Fibroblast of skin of left biceps (primary cell): ENCODE measurements around the gene GJB2.

Experiments used
- DNase-seq, 2 experiments: peaks; one replicate each; pipeline ENCODE4 v3.0.0-alpha.2; 2013; ENCODE audit warnings: low read depth in 2 of 2

The GJB2 gene

GRCh38 chr13:20192836-20193161 lies at the start of gene GJB2:
GJB2 (minus strand) TSS chr13:20192938; CDS start chr13:20189581, 3,357 bp downstream.
- no peak for DNase-seq

DNA sequence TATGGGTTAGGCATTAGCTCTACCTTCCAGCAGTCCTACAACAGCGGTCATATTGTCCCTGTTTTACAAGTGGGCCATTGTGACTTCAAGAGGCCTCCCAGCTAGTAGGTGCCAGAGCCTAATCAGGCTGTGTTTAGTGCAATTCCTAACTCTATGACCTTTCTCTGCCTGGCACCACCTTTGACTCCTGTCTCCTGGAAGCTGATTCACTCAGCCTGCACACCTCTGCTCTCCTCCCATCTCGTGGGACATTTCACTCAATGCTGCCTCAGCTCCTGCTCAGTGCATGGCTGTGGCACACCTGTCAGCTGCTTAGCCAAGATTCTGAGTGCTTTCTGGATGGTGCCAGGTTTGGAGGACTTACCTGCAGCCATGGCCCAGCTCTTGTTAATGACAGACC lies 48.9 kb upstream of the GJB2 start:
- DNase-seq = no peak

DNA sequence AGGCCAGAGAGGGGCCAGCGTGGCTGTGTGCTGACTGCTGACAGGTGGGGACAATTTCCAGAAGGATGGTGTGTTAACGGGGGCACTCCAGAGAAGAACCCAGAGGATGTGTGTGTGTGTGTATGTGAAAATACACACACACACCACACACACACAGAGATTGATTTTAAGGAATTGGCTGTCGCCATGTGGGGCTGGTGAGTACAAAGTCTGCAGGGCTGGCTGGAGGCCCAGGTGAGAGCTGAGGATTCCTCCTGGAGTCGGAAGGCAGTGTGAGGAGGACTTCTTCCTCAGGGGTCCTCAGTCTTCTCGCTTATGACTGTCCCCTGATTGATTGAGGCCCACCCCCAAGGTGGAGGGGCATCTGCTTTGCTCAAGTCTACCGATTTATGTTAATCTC lies 47.0 kb upstream of the GJB2 start:
- DNase-seq = no peak

DNA sequence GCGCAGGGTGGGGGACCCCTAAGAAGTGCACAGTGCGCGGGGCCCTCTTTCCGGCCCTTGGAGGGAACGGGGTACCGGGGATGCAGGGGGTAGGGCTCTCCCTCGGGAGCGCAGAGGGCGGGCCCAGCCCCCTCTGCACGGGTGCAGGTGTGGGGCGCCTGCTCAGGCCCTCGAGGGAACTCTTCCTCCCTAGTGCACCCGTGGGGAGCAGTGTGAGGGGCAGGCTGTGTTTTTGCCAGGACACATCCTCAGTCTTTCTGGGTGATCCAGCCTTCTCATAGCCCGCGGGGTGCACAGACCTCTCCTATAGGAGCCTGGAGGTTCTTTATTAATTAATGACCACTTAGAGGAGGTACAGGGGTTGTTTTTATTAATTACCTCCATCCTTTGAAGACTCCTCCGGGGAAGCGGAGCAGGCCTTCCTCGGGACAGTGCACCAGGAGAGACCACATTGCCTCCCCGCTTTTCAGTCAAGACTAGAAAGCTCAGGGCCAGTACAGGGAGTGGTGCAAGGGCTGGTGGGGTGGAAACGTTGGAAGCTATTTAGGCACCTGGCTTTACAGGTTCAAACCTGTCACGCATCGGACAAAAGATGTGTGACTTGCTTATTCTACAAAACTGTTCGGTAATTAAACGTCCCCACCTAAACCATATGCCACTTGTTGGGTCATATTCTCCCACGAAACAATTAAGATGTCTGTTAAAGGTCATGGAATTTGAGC lies 40.0 kb upstream of the GJB2 start:
- DNase-seq = no peak

GRCh38 chr13:20231839-20232555 lies 39.3 kb upstream of the GJB2 start, which contains the start of gene GJB6:
GJB6 (minus strand) TSS chr13:20232319; CDS start chr13:20223480, 8,839 bp downstream.
- no peak for DNase-seq

DNA sequence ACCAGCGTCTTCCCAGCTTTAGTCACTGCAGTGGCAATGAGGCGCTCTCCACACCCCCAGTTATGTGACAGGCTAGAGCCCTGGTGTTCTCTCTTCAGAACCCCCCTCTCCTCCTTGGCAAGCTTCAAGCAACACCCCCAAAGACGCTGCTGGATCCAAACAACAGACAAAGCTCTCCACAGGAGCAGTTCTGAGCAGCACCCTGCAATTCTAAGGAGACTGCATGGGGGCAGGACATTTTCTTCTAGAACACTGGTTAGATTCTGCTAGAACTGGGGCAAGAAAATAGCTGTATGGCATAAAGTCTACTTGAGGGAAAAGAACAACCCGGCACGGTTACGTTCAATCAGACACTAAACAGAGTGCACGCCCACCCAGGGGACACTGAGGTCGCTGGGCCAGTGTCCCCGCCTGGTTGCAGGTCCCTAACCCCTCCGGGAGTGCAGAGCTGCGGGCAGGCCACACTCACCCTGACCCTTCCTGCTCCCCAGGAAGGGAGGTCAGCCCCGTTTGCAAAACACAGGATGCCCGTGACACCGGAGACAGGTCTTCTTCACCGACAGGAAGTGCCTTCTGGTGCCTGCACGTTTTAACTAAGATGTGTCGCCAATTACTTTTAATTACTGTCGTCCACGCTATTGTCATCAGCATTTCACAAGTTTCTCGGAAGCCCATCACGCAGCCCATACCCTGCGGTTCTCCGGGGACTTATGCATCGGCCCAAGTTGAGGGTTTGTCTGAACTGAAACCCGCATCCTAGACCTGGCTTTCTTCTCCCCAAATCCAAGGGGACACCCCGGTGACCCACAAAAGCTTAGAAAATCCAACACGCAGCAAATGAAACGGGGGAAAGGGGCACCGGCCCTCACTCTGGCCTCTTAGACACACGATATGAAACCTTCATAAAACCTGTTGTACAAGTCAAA lies 38.4 kb upstream of the GJB2 start:
- no peak for DNase-seq

GRCh38 chr13:20227730-20228129 lies 35.0 kb upstream of the GJB2 start:
- DNase-seq = no peak

DNA sequence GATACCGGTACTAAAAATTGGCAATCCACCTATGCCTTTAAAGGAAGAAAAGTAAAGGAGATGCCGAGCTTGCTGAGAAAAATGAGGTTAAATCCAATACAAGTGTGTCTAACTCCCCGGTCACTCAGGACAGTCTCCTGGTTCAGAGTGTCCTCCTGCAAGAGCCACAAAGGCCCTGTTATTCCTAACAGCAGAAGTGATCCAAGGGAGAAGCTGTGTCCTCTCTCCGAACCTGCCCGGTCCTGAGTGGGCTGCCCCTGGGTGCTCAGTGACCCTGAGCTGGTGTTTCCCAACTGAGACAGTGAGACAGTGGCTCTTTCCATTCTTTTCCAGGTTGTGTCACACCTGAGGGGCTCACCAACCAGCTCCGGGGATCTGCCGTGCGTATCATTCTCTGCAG lies 34.5 kb upstream of the GJB2 start:
- no peak for DNase-seq

GRCh38 chr13:20222553-20222952 lies 29.8 kb upstream of the GJB2 start:
- DNase-seq = no peak

DNA sequence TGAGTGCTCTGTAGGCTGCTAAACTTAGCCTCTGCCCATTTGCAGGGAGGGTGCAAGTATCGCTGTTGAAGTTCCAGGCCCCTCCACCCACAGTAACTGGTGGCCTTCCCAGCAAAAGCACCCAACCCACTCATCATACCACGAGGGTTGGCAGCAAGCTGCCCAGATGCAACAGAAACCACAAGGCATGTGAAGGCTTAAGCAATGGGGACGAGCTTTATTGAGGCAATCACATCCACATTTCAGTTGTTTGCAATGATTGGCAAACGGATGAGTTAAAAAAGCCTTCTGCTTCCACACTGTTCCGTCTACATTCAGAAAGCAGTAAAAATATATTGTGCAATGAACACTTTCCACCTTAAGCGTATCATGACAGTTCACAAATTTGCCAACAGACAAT lies 29.0 kb upstream of the GJB2 start:
- no peak for DNase-seq

DNA sequence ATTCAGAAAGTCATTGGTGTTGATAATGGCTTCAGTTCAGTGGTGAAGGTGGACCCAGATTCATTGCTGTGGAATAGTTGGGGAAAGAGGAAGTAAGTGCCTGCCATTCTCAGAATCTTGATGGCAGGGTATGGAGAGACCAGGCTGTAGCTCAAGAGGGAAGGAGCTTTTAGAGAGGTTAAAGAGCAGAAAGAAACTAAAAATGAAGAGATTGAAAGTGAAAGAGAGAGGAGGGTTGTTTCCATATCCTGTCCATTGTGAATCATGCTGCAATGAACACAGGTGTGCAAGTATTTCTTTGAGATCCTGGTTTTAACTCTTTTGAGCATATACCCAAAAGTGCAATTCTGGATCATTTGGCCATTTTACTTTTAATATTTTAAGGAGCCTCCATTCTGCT lies 26.8 kb upstream of the GJB2 start:
- no peak for DNase-seq

- no peak for DNase-seq
Measured at GRCh38 chr13:20217168-20217567, 24.4 kb upstream of the GJB2 start.

DNA sequence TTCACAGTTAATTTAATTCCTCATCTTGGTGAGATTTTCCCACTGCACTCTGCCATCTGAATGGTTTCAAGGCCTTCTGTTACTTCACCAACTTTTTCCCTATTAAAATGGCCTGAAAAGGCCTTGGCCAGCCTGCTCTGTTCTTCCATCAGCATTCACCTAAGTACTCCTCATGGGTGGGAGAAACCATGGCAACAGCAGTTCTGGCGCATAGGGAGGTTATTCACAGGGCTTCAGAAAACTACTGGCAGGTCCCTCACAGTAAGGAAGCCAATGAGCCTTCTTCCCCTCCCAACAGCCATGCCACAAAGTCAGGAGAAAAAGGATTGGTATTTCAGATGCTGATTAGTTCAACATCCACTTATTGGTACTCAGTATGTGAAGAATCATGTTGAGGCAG lies 17.2 kb upstream of the GJB2 start:
- no peak for DNase-seq

- no peak for DNase-seq
Measured at GRCh38 chr13:20206698-20207235, 14.0 kb upstream of the GJB2 start.

DNA sequence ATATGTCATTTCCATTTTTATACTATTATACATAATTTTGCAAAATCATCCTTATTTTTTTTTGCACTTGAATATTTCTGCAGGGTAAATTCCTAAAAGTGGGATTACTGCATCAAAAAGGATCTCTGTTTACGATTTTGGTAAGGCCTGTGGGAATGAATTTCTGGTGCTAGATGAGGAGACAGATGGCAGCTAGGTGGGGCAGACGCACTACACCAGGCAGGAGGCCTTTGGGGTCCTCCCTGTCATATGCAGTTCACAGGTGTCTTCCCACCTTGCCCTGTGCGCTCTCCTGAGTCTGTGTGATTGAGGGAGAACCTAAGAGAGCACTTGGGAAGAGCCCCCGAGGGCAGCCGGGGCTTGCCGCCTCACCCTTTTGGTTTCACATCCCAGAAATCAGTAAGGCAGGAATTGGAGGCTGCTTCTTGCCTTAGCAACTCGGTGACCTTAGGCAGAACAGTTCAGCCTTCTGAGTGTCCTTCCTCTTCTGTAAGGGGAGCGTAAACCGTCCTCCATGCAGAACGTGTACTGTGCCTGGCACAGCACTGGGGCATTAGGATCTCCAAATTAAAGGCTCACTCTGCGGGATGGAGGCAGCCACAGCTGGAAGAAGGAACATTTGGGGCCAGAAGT lies 13.4 kb upstream of the GJB2 start:
- DNase-seq = no peak

GRCh38 chr13:20198781-20199180 lies 6.0 kb upstream of the GJB2 start:
- DNase-seq = peak in 1 of 2 experiments; percentile 14

DNA sequence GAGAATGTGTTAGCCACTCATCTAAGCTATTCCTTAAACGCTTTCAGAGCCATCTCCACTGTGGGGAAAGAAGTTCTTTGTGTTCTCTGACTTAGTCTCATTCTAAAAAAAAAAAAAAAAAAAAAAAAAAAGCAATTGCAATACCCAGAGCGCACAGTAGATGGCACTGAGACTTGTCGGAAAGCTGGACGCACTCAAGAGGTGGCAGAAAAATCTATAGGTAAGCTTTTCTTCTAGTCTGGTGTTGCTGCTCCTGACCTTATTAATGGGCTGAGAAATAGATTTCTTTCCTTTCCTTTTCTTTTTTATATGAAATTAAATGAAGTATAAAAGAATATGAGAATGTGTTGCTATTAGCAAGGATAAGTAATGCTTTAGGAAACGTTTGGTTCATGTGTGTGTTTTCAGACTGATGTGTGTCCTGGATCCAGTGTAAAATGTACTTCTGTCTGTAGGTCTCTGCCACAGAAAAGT lies 4.7 kb upstream of the GJB2 start:
- DNase-seq = peak in 1 of 2 experiments; percentile 13

- DNase-seq = no peak
Measured at GRCh38 chr13:20195801-20196200, 3.1 kb upstream of the GJB2 start.

DNA sequence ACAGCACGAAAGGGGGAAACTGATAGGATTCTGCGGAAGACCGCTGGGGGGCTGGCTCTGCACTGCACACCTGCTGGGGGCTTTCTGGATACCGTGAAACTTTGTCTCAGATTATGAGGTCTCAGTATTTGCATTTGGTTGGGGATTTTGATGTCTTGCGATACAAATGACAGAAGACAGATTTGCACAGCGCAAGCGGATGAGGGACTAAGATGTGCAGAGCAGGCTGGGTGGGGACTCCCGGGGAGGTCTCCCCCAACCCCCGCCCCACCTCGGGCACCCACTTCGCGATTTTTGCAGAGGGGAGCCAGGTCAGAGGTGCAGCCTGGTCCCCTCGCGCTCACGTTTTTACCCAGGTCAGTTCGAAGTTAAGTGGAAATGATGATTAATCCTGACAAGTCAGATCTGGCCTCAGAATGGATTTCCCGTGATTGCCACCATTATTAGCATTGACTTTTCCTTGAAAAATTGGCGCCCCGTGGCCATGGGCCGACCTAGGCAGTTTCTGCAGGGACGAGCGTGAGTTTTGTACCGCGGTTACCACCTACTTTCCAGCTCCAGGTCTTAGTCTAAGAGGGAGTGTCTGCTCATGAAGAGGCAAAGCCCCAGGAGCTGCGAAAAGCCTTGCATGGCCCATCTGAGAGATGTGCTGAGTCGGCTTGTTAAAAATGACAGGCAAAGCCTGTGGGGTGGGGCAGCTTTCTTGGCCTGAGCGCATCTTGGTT lies 1.3 kb upstream of the GJB2 start:
- no peak for DNase-seq

DNA sequence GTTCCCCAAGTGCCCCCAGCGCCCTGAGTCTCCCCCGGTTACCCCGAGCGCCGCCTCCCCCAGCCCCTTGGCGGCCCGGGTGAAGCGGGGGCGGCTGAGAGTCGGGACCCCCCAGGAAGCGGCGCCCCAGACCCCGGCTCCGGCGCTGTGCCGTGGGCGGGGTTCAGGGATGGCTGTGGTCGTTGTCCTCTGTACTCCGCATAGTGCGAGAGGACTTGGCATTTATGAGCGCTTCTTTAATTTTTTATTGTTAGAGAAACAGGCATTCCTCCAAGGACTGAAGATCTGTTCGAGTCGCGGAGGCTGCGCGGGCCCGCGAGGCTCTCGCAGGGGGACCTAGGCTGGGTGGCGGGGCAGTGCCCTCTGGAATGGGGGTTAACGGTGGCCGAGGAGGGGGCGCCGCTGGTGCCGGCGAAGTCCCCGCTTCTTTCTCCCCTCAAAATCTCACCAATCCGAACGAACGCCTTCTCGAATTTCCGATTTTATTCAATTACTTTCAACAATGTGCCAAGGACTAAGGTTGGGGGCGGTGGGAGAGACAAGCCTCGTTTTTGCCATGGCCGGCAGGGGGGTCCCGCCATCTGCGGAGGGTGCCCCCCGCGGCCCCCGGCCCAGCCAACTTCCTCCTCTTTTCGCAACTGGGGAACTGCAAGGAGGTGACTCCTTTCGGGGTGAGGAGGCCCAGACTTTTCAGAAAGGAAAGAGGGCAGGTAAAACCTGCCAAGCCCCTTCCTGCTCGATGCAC lies 596 bp upstream of the GJB2 start:
- DNase-seq = no peak
